Retinal pigment epithelial cell (primary cell): ENCODE data around the gene RAB15.

Experiments used
- DNase-seq: peaks from one replicate; pipeline ENCODE4 v3.0.0-alpha.2; 2010; ENCODE audit warnings: low read depth
- H3K4me3 ChIP-seq: 2 replicates; pipeline ENCODE4 v1.5.1; 2011; ENCODE audit warnings: mild to moderate bottlenecking, low read length, control low read depth, moderate library complexity
- TF ChIP-seq, protein P1 (sequence below): conservative IDR thresholded peaks from 2 replicates; pipeline ENCODE4 v1.5.1; 2011; ENCODE audit warnings: low read depth, low read length, control low read depth, inconsistent platforms

The RAB15 gene

DNA sequence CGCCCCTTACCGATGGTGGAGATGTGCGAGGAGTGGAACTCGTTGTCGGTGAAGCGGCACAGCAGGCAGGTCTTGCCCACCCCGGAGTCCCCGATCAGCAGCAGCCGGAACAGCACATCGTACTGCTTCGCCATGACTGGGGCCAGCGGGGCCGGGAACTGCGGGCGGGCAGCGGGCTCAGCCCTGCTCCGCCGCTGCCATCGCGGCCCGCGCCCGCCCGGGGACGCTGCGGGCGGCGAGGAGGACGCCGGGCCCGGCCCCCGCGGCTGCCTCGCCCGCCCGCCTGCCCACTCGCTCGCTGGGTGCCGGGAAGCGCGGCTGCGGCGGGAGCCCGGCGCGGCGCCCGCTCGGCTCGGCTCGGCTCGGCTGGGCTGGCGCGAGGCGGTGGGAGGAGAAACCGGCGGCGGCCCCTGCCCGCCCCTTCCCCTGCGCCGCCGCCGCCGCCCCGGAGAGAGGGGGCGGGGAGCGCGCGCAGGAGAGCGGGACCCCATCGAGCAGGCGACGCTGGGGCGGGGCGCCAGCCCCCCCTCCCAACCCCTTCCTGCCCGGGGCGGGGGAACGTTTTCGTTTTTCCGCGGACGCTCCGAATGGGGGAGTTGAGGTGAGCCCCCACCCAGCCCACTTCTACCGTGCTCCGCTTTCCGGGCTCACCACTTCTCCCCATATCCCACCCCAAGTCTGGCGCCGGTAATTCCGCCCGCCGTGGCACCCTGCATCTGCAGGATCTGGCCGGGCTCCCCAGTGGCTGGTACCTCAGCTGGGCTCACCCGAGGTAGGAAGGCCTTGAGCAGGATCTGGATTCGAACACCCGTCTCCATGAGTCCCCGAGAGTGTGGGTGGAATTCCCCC, at the start of gene RAB15:
RAB15 (minus strand) TSS at position 394 of the 849 bp plus-strand sequence; CDS start at position 134, 260 bp downstream.
- TF ChIP-seq, protein P1, sequence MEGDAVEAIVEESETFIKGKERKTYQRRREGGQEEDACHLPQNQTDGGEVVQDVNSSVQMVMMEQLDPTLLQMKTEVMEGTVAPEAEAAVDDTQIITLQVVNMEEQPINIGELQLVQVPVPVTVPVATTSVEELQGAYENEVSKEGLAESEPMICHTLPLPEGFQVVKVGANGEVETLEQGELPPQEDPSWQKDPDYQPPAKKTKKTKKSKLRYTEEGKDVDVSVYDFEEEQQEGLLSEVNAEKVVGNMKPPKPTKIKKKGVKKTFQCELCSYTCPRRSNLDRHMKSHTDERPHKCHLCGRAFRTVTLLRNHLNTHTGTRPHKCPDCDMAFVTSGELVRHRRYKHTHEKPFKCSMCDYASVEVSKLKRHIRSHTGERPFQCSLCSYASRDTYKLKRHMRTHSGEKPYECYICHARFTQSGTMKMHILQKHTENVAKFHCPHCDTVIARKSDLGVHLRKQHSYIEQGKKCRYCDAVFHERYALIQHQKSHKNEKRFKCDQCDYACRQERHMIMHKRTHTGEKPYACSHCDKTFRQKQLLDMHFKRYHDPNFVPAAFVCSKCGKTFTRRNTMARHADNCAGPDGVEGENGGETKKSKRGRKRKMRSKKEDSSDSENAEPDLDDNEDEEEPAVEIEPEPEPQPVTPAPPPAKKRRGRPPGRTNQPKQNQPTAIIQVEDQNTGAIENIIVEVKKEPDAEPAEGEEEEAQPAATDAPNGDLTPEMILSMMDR: no peak
- peak within 1 kb of the TSS; percentile 60 for H3K4me3 ChIP-seq
- no peak for DNase-seq

DNA sequence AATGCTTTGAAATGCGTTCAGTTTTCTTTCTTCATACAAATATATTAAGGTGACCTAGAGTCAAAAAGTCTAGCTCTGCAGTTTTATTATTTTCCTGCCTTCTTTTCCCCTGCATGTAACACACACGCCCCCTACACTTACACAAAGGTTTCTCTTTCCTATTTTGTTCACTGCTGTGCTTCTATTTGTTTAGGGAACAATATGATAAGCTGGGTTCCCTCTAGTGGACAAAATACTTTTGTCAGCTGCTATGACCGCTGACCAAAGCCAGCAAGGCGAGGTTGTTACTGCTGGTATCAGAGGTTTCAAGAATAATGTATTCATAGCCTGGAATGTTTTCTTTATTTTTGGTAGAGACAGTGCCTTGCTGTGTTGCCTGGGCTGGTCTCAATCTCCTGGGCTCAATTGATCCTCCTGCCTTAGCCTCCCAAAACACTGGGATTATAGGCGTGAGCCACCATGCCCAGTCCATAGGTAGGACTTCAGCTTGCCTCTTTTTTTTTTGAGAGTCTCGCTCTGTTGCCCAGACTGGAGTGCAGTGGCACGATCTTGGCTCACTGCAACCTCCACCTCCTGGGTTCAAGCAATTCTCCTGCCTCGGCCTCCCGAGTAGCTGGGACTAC, 47.9 kb upstream of the RAB15 start:
- DNase-seq: peak; percentile 45
- TF ChIP-seq, protein P1: peak; percentile 81
- no peak overlapping the region for H3K4me3 ChIP-seq

DNA sequence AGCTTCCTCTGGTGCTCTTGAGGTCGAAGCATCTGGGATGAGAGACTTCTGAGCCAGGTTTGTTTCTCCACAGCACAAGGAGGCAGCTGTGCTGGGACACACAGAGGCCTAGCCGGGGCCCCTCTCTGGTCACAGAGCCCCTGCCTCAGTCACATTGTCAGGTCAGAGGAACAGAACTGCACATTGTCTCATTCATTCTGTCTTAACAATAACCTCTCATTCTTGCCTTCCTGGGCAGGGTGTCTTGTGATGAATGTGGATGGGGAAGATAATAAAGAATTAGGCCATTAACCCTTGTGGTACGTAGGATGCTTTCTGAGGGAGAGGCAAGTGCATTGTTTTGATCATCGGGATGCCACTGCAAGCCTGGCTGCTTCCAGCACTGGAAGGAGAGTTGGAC, 44.3 kb upstream of the RAB15 start:
- H3K4me3 ChIP-seq: no peak overlapping the region
- TF ChIP-seq, protein P1: no peak
- no peak for DNase-seq

DNA sequence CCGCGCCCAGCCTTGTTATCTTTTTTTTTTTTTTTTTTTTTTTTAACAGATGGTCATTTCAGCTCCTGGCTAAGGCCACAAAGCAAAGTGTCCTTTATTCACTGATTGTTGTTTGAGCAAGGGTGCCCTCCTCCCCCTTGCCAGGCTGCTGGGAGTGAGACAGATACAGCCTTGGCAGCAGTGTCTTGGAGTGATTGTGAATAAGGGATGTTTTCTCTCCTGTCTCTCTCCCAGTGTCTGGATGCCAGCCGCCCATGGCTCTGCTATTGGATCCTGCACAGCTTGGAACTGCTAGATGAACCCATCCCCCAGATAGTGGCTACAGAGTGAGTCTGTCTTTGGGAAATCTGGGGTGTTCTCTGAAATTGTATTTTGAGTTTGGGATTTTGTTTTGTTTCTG, 43.3 kb upstream of the RAB15 start:
- H3K4me3 ChIP-seq: no peak overlapping the region
- DNase-seq: no peak
- TF ChIP-seq, protein P1: no peak

DNA sequence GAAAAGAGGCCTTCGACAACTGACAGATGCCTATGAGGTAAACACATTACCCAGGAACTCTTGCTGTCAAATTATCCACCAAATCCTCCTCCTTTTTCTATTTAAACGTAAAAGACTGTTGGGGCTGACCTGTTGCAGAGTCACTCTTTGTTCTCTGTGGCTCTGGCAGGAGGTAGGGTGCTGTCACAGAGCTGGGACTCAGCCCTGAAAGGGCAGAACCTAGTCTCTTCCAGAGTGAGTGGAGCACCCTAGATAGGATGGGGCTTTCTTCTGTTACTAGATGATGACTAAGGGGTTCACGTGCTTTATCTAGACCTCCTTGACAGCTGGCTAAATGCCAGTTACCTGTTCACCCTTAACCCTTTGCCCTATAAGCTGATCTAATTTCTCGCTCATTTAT, 40.2 kb upstream of the RAB15 start:
- TF ChIP-seq, protein P1: no peak
- H3K4me3 ChIP-seq: no peak overlapping the region
- no peak for DNase-seq

DNA sequence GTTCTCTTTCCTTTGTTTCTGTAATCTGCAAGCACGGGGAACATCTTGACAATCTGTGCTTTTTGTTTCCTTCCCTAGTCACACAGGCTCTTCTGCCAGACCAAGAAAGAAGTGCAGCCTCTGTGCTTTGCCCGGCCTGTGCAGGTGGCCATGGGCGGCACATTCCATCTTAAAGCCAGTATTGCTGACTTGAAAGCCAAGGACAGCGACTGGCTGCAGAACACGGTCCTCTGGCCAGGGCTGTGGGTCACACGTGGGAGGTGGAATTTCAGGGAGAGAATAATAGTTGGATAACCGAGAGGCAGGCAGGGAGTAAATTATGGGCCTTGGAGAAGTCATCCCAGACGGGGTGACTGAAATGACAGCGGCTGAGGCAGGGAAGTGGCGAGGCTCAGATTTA, 39.4 kb upstream of the RAB15 start:
- TF ChIP-seq, protein P1: no peak
- no peak for DNase-seq
- H3K4me3 ChIP-seq: no peak overlapping the region
